Fibroblast of lung (primary cell): ENCODE data around the gene PRSS16. TPM values are rescaled to one million over a fixed set of nuclear protein-coding genes. Genes with fewer than 3 reads are reported as not detected.
A peak's percentile ranks its signal among the peaks of the same experiment; 100 is the strongest.

ENCODE experiments used
- DNase-seq, 2 donors: peaks; one replicate each; pipeline versions ENCODE4 v3.0.0 to v3.0.0-alpha.2; 2010; ENCODE audit warnings: low read depth in 2 of 2
- H2AFZ ChIP-seq: 2 replicates; pipeline ENCODE4 v1.5.1; 2012; ENCODE audit warnings: low read length, control low read depth, inconsistent platforms
- H3K27ac ChIP-seq: 2 replicates; pipeline ENCODE4 v1.5.1; 2011; ENCODE audit warnings: low read length, control low read depth; ENCODE audit not compliant: insufficient read depth
- H3K27me3 ChIP-seq: 2 replicates; pipeline ENCODE4 v1.5.1; 2011; ENCODE audit warnings: mild to moderate bottlenecking, low read length; ENCODE audit not compliant: control insufficient read depth, insufficient read depth
- H3K36me3 ChIP-seq: 2 replicates; pipeline ENCODE4 v1.5.1; 2011; ENCODE audit warnings: low read length; ENCODE audit not compliant: control insufficient read depth, insufficient read depth
- H3K4me1 ChIP-seq: 2 replicates; pipeline ENCODE4 v1.5.1; 2011; ENCODE audit warnings: low read length; ENCODE audit not compliant: control insufficient read depth, insufficient read depth; ENCODE audit errors: extremely low read depth
- H3K4me2 ChIP-seq: 2 replicates; pipeline ENCODE4 v1.5.1; 2011; ENCODE audit warnings: low read length, control low read depth; ENCODE audit not compliant: insufficient read depth; ENCODE audit errors: extremely low read depth
- H3K4me3 ChIP-seq, 4 experiments: fragments of 200-600 bp in 1 of 4; sonication (generic) in 1 of 4; replicated peaks in 1 of 4; 2 replicates each; pipeline ENCODE4 v1.5.1; 2011 to 2016; ENCODE audit warnings: low read length in 4 of 4, low read depth in 3 of 4, mild to moderate bottlenecking in 3 of 4, control low read depth in 2 of 4, inconsistent platforms in 1 of 4, mixed read lengths in 1 of 4; ENCODE audit not compliant: insufficient read depth in 1 of 4; ENCODE audit errors: control extremely low read depth in 1 of 4
- H3K79me2 ChIP-seq: 2 replicates; pipeline ENCODE4 v1.5.1; 2012; ENCODE audit warnings: mild to moderate bottlenecking, low read length, inconsistent platforms; ENCODE audit not compliant: control insufficient read depth, insufficient read depth
- H3K9ac ChIP-seq: 2 replicates; pipeline ENCODE4 v1.5.1; 2011; ENCODE audit warnings: mild to moderate bottlenecking, low read length, control low read depth; ENCODE audit not compliant: insufficient read depth
- H3K9me3 ChIP-seq: 2 replicates; pipeline ENCODE4 v1.5.1; 2012; ENCODE audit warnings: low read depth, low read length; ENCODE audit not compliant: control insufficient read depth, insufficient read depth
- H4K20me1 ChIP-seq: 2 replicates; pipeline ENCODE4 v1.5.1; 2011; ENCODE audit warnings: low read length; ENCODE audit not compliant: control insufficient read depth, insufficient read depth; ENCODE audit errors: extremely low read depth
- EZH2 ChIP-seq: IDR thresholded peaks from 2 replicates; pipeline ENCODE4 v1.5.1; 2012; ENCODE audit warnings: low read length, control low read depth, mild to moderate bottlenecking; ENCODE audit errors: missing control alignments
- polyA minus RNA-seq: library from RNA; depleted of rRNA, polyadenylated mRNA; stranded (reverse); fragments of >200 nt; gene quantifications from 2 replicates; pipeline ENCODE4 v1.2.3, GENCODE V29; 2011; ENCODE audit warnings: low replicate concordance
- polyA plus RNA-seq, 2 donors: library from polyadenylated mRNA; depleted of rRNA in 1 of 2; stranded (reverse) in 1 of 2; unstranded in 1 of 2; fragments of >200 nt; gene quantifications; 2 replicates each; pipeline ENCODE4 v1.2.1, GENCODE V29; 2011 to 2012; ENCODE audit warnings: missing spikeins in 1 of 2
- total RNA-seq: library from RNA; depleted of rRNA; stranded (reverse); fragments of >200 nt; gene quantifications from 2 replicates; pipeline ENCODE4 v1.2.1, GENCODE V29; 2014
- TF ChIP-seq, protein P1 (sequence below), 2 donors: IDR thresholded peaks in 1 of 2; conservative IDR thresholded peaks in 1 of 2; 1 replicate in 1 of 2; 2 replicates in 1 of 2; pipeline ENCODE4 v1.5.1; 2011 to 2012; ENCODE audit warnings: low read length in 2 of 2, control low read depth in 1 of 2, inconsistent platforms in 1 of 2, low read depth in 1 of 2, mild to moderate bottlenecking in 1 of 2

PRSS16 gene, protein sequence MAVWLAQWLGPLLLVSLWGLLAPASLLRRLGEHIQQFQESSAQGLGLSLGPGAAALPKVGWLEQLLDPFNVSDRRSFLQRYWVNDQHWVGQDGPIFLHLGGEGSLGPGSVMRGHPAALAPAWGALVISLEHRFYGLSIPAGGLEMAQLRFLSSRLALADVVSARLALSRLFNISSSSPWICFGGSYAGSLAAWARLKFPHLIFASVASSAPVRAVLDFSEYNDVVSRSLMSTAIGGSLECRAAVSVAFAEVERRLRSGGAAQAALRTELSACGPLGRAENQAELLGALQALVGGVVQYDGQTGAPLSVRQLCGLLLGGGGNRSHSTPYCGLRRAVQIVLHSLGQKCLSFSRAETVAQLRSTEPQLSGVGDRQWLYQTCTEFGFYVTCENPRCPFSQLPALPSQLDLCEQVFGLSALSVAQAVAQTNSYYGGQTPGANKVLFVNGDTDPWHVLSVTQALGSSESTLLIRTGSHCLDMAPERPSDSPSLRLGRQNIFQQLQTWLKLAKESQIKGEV
- not detected in 2 replicates for total RNA-seq
- polyA plus RNA-seq = 0.15 TPM in 1 of 2 replicates, not detected in the other
- not detected in 2 replicates for polyA plus RNA-seq (2012)
- polyA minus RNA-seq = not detected in 2 replicates

DNA sequence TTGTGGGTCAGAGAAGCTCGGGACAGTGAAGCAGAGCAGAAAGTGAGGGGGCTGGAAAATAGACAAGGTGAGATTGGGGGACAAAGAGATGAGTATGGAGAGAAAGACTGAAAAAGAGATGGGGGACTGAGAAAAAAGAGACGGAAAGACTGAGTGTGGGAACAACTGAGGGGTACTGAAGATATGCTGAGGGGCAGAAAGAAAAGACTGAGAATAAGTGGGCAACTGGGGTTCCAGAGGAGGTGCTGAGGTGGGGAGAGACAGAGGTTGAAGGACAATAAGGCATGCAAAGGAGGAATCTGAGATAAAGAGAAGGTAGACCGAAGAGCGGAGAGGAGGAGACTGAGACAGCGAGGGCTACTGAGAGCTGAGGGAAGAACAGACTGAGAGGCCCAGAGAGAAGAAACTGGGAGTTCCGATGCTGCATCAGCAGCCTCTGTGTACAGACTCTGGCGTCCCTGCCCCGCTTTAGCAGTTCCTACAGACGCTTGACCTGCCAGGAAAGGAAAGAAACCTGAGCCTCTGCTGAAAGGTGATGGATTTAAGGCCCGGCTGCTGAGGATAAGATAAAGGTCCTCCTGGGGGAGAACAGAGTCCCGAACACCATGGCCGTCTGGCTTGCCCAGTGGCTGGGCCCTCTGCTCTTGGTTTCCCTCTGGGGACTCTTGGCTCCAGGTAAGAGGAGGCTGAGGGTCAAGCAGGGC lies at the start of gene PRSS16:
Gene PRSS16, plus strand, starts transcription at position 569 of the 704 bp plus-strand sequence. Its CDS starts 37 bp downstream, at position 606.
- H3K27ac ChIP-seq = no peak within 1 kb of the TSS
- no peaks in the 10 kb centered on the region for H3K9me3 ChIP-seq
- H4K20me1 ChIP-seq = no peaks in the 10 kb centered on the region
- TF ChIP-seq EZH2 = no peak
- TF ChIP-seq, protein P1, sequence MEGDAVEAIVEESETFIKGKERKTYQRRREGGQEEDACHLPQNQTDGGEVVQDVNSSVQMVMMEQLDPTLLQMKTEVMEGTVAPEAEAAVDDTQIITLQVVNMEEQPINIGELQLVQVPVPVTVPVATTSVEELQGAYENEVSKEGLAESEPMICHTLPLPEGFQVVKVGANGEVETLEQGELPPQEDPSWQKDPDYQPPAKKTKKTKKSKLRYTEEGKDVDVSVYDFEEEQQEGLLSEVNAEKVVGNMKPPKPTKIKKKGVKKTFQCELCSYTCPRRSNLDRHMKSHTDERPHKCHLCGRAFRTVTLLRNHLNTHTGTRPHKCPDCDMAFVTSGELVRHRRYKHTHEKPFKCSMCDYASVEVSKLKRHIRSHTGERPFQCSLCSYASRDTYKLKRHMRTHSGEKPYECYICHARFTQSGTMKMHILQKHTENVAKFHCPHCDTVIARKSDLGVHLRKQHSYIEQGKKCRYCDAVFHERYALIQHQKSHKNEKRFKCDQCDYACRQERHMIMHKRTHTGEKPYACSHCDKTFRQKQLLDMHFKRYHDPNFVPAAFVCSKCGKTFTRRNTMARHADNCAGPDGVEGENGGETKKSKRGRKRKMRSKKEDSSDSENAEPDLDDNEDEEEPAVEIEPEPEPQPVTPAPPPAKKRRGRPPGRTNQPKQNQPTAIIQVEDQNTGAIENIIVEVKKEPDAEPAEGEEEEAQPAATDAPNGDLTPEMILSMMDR (conservative IDR thresholded peaks at IDR 0.05 in 1 of 2, IDR thresholded peaks at IDR 0.05 in 1 of 2; ENCODE audit: low read depth in 1 of 2, low read length in 2 of 2) = no peak
- H3K4me1 ChIP-seq = no peaks in the 10 kb centered on the region
- no peak within 1 kb of the TSS for H2AFZ ChIP-seq
- no peak within 1 kb of the TSS for H3K4me2 ChIP-seq
- no peaks in the 10 kb centered on the region for H3K79me2 ChIP-seq
- no peak within 1 kb of the TSS for H3K9ac ChIP-seq
- no peak within 1 kb of the TSS for H3K4me3 ChIP-seq
- no peaks in the 10 kb centered on the region for H3K36me3 ChIP-seq
- DNase-seq = no peak
- peaks cover 15% of the 10 kb centered on the region for H3K27me3 ChIP-seq

DNA sequence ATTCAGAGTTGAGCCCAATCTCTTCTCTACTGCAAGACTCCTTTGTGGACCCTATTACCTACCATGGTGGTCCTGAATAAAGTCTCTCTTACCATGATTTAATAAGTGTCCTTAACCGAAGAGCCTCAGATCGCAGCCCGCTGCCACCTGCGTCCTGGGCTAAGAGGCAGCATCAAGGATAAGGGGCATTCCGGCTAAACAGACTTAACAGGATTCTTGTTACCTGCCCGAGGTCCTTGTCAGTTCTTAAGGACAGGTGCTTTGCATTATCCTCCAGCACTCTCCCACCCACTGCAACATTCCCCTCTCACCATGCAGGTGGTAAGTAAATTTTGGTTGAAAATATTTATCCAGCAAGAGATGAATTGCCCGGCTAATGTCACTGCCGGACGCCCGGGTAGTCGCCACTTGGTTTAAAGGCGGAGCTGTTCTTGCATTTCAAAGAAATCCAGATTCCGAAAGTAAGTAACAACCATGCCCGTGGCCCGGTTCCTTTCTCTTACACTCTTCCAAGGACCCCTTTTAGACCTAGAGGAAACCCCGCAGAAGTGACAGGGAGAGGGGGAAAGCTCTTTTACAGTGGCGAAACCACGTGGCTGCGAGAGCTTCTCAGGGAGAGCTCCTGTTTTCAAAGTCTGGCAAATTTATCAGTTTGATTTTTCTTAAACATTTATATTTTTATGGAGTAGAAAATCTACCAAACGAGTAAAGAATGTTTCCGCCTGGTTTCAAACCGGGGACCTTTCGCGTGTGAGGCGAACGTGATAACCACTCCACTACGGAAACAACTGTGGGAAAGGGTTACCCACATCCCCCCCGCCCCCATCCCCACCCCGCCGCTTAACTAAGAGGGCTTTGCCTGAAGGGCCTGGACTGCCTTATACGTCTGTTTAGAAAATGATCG lies 41.9 kb upstream of the PRSS16 start:
- peak overlapping the region in 2 of 4 experiments; percentile 47 to 51 for H3K4me3 ChIP-seq
- no peaks in the 10 kb centered on the region for H3K4me1 ChIP-seq
- no peak overlapping the region for H2AFZ ChIP-seq

DNA sequence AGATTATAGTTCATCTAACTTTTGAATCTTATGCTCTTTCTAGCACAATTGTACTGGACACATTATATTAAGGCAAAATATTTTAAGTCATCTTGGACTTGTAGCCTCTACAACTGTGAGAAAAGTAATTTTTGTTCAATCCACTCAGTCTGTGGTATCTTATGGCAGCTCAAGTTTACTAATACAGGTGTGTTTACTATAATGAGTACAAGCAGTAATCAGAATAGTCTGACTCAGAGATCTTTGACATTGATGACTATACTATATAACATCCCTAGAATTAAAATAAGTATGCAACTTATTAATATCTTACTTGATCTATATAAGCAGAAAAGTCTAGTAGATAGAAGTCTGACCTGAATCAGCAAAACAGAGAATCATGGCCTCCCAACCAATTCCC lies 40.7 kb upstream of the PRSS16 start:
- TF ChIP-seq EZH2 = no peak
- TF ChIP-seq, protein P1 (conservative IDR thresholded peaks at IDR 0.05 in 1 of 2, IDR thresholded peaks at IDR 0.05 in 1 of 2; ENCODE audit: low read depth in 1 of 2, low read length in 2 of 2) = no peak
- Histone ChIP-seq H3K4me2 (no peak overlapping the region), H4K20me1 (no peaks in the 10 kb centered on the region), H3K27me3 (peaks cover 3% of the 10 kb centered on the region), H3K9me3 (no peaks in the 10 kb centered on the region), H3K27ac (no peak overlapping the region), H3K79me2 (no peaks in the 10 kb centered on the region), H3K4me1 (no peaks in the 10 kb centered on the region), H3K4me3 (no peak overlapping the region), H2AFZ (no peak overlapping the region), H3K36me3 (no peaks in the 10 kb centered on the region), H3K9ac (no peak overlapping the region)
- DNase-seq = no peak

More for the DNA sequence above, 41.9 kb upstream of the PRSS16 start:
- Histone ChIP-seq H3K27me3 (peaks cover 3% of the 10 kb centered on the region), H3K9me3 (no peaks in the 10 kb centered on the region), H3K36me3 (no peaks in the 10 kb centered on the region), H4K20me1 (no peaks in the 10 kb centered on the region), H3K4me2 (peak overlapping the region; percentile 54), H3K79me2 (no peaks in the 10 kb centered on the region), H3K9ac (no peak overlapping the region), H3K27ac (no peak overlapping the region)
- no peak for TF ChIP-seq EZH2
- DNase-seq = peak; percentile 6 to 22
